DND-41 (cell line): Measurements from ENCODE around the gene C9orf85.

ENCODE experiments used
- ATAC-seq: fragments of 200-7000 bp; cut with Tn5 transposase; 3 replicates; pipeline ENCODE4 v1.9.1; 2021; ENCODE audit warnings: low read depth; ENCODE audit not compliant: insufficient read depth
- DNase-seq: peaks from one replicate; pipeline ENCODE4 v3.0.0-alpha.2; 2020
- H2AFZ ChIP-seq: 2 replicates; pipeline ENCODE4 v1.6.0; 2012; ENCODE audit warnings: low read depth, low read length
- H3K27ac ChIP-seq: 2 replicates; pipeline ENCODE4 v1.5.1; 2012; ENCODE audit warnings: low read length, inconsistent platforms
- H3K27me3 ChIP-seq: fragments of 200-600 bp; sonication (generic); 2 replicates; pipeline ENCODE4 v1.6.0; 2012; ENCODE audit warnings: low read length, mild to moderate bottlenecking, inconsistent platforms; ENCODE audit not compliant: insufficient read depth, poor library complexity
- H3K36me3 ChIP-seq: 2 replicates; pipeline ENCODE4 v1.5.1; 2012; ENCODE audit warnings: low read length, inconsistent platforms; ENCODE audit not compliant: insufficient read depth
- H3K4me1 ChIP-seq: 2 replicates; pipeline ENCODE4 v1.5.1; 2012; ENCODE audit warnings: mild to moderate bottlenecking, low read length; ENCODE audit not compliant: insufficient read depth
- H3K4me2 ChIP-seq: 2 replicates; pipeline ENCODE4 v1.6.0; 2012; ENCODE audit warnings: mild to moderate bottlenecking, moderate library complexity, low read length, inconsistent platforms; ENCODE audit not compliant: insufficient read depth
- H3K4me3 ChIP-seq, 2 experiments: fragments of 200-600 bp in 1 of 2; shearing (Covaris generic) in 1 of 2; 2 replicates each; pipeline ENCODE4 v1.5.1; 2012 to 2016; ENCODE audit warnings: inconsistent platforms in 2 of 2, low read length in 2 of 2, mild to moderate bottlenecking in 2 of 2, low read depth in 1 of 2, moderate library complexity in 1 of 2
- H3K79me2 ChIP-seq: 2 replicates; pipeline ENCODE4 v1.6.0; 2012; ENCODE audit warnings: low read length, inconsistent platforms; ENCODE audit not compliant: insufficient read depth
- H3K9ac ChIP-seq: 2 replicates; pipeline ENCODE4 v1.6.0; 2012; ENCODE audit warnings: low read depth, mild to moderate bottlenecking, inconsistent platforms, low read length, moderate library complexity
- H3K9me3 ChIP-seq: 2 replicates; pipeline ENCODE4 v1.5.1; 2012; ENCODE audit warnings: low read length, moderate library complexity, mild to moderate bottlenecking, inconsistent platforms; ENCODE audit not compliant: insufficient read depth, severe bottlenecking
- H4K20me1 ChIP-seq: 2 replicates; pipeline ENCODE4 v1.6.0; 2012; ENCODE audit warnings: low read length; ENCODE audit not compliant: insufficient read depth
- EZH2 ChIP-seq: IDR thresholded peaks from 3 replicates; pipeline ENCODE4 v1.6.1; 2012; ENCODE audit warnings: borderline replicate concordance, low read depth, mild to moderate bottlenecking, moderate library complexity, low read length, inconsistent platforms; ENCODE audit not compliant: severe bottlenecking
- TF ChIP-seq, protein P1 (sequence below): IDR thresholded peaks from 2 replicates; pipeline ENCODE4 v1.5.1; 2012; ENCODE audit warnings: borderline replicate concordance, low read length, moderate library complexity, mild to moderate bottlenecking; ENCODE audit not compliant: poor library complexity, severe bottlenecking; ENCODE audit errors: extremely low read depth

Gene C9orf85

GRCh38 chr9:72022841-72023240, 111.4 kb downstream of the C9orf85 start:
- Histone ChIP-seq H3K36me3 (no peaks in the 10 kb centered on the region), H3K27me3 (no peaks in the 10 kb centered on the region), H2AFZ (no peak overlapping the region), H3K27ac (no peak overlapping the region), H3K9me3 (no peaks in the 10 kb centered on the region), H3K79me2 (no peaks in the 10 kb centered on the region), H4K20me1 (no peaks in the 10 kb centered on the region), H3K4me2 (no peak overlapping the region), H3K4me1 (peaks cover 6% of the 10 kb centered on the region; the same call in 1 of the 2 replicates), H3K4me3 (no peak overlapping the region), H3K9ac (no peak overlapping the region)
- no peak for TF ChIP-seq EZH2
- TF ChIP-seq, protein P1, sequence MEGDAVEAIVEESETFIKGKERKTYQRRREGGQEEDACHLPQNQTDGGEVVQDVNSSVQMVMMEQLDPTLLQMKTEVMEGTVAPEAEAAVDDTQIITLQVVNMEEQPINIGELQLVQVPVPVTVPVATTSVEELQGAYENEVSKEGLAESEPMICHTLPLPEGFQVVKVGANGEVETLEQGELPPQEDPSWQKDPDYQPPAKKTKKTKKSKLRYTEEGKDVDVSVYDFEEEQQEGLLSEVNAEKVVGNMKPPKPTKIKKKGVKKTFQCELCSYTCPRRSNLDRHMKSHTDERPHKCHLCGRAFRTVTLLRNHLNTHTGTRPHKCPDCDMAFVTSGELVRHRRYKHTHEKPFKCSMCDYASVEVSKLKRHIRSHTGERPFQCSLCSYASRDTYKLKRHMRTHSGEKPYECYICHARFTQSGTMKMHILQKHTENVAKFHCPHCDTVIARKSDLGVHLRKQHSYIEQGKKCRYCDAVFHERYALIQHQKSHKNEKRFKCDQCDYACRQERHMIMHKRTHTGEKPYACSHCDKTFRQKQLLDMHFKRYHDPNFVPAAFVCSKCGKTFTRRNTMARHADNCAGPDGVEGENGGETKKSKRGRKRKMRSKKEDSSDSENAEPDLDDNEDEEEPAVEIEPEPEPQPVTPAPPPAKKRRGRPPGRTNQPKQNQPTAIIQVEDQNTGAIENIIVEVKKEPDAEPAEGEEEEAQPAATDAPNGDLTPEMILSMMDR = no peak
- ATAC-seq = no peak
- no peak for DNase-seq
